ENCODE results near the gene TBX15.

GRCh38 chr1:118974661-118975060, 13.5 kb downstream of the TBX15 start:
- TF ChIP-seq POLR2A (IDR thresholded peaks at IDR 0.05) (no peak), POLR2AphosphoS5 (IDR thresholded peaks at IDR 0.05) (no peak), EP300 (IDR thresholded peaks at IDR 0.05) (no peak), CTCF (IDR thresholded peaks at IDR 0.05) (no peak)

Data from gastroesophageal sphincter (tissue), 3 donors.